ENCODE results near the gene FAM53B.

Gene FAM53B

DNA sequence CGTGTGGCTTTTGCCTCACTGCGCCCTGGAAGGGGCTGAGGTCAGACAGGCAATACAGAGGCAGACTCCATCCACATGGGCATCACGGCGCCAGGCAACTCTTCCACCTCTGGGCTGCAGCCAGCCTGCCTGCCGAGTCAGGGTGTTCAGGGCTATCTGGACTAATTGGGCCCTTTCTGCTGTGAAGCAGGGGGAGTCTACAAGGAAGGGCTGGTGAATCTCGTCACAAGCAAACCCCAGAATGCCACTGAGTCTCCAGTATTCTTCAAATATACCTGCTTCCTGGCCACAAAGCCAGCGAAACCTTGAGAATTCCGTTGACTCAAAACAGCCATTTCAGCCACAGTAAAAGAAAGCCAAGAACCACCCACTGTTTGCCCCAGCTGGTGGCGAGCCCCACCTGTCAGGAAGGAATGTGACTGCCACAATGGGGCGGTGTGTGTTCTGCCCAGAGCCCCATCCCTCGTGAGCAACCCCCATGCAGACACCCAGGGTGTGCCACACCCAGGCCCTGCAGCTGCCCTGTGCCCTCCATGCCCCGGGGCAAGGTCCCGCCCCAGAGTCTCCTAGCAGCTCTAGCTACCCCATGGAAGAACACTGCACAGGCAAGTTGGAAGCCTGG lies 117.3 kb downstream of the FAM53B start:
- no peak for TF ChIP-seq CTCF (IDR thresholded peaks at IDR 0.05; ENCODE audit: extremely low read depth, insufficient read depth, missing control alignments)
- in situ Hi-C loops (cut with MboI; ENCODE audit: low pct_unique_long_range_greater_than_20kb, low sequenced_read_pairs, unreplicated experiment): no loop called here
- DNase-seq (ENCODE audit: low spot score): no peak

DNA sequence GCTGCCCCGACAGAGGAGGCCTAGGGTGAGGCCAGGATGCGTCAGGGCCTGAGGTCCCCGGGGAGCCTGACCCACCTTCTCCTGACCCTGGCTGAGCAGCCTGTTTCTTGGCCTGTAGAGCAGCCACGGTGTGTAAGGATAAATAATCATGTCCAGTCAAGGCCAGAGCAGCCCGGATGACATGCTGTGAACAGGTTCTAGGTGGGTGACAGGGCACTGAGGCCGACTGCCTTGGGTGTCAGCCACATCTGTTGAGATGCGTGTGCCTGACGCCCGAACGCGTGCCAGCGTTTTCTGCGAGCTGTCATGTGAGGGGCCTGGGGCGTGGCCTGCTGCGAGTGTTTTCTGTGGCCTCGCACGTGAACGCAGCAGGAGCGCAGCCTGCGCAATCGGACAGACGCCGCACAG lies 118.3 kb downstream of the FAM53B start:
- DNase-seq (ENCODE audit: low spot score): no peak
- in situ Hi-C loops (cut with MboI; ENCODE audit: low pct_unique_long_range_greater_than_20kb, low sequenced_read_pairs, unreplicated experiment): no loop called here
- TF ChIP-seq CTCF (IDR thresholded peaks at IDR 0.05; ENCODE audit: extremely low read depth, insufficient read depth, missing control alignments): no peak

- DNase-seq (ENCODE audit: low spot score): no peak
- TF ChIP-seq CTCF (IDR thresholded peaks at IDR 0.05; ENCODE audit: extremely low read depth, insufficient read depth, missing control alignments): no peak
- in situ Hi-C loops (cut with MboI; ENCODE audit: low pct_unique_long_range_greater_than_20kb, low sequenced_read_pairs, unreplicated experiment): no loop called here
Measured at GRCh38 chr10:124624895-124625294, 119.3 kb downstream of the FAM53B start.

- TF ChIP-seq CTCF (IDR thresholded peaks at IDR 0.05; ENCODE audit: extremely low read depth, insufficient read depth, missing control alignments): no peak
- DNase-seq (ENCODE audit: low spot score): no peak
- in situ Hi-C loops (cut with MboI; ENCODE audit: low pct_unique_long_range_greater_than_20kb, low sequenced_read_pairs, unreplicated experiment): no loop called here
Measured at GRCh38 chr10:124624466-124624865, 119.7 kb downstream of the FAM53B start.

- no peak for DNase-seq (ENCODE audit: low spot score)
- in situ Hi-C loops (cut with MboI; ENCODE audit: low pct_unique_long_range_greater_than_20kb, low sequenced_read_pairs, unreplicated experiment): no loop called here
- no peak for TF ChIP-seq CTCF (IDR thresholded peaks at IDR 0.05; ENCODE audit: extremely low read depth, insufficient read depth, missing control alignments)
Measured at GRCh38 chr10:124624006-124624405, 120.2 kb downstream of the FAM53B start.

GRCh38 chr10:124622866-124623536 lies 121.2 kb downstream of the FAM53B start:
- TF ChIP-seq CTCF (IDR thresholded peaks at IDR 0.05; ENCODE audit: extremely low read depth, insufficient read depth, missing control alignments): no peak
- no peak for DNase-seq (ENCODE audit: low spot score)
- in situ Hi-C loops (cut with MboI; ENCODE audit: low pct_unique_long_range_greater_than_20kb, low sequenced_read_pairs, unreplicated experiment): no loop called here
